HG03045 (cell line): ENCODE measurements around the gene NACAD.

Experiments used
- ATAC-seq: cut with Tn5 transposase; IDR thresholded peaks from one replicate; pipeline ENCODE4 v1.9.1; 2021; ENCODE audit warnings: mild to moderate bottlenecking, moderate library complexity; ENCODE audit not compliant: unreplicated experiment

The NACAD gene

GRCh38 chr7:45098983-45099839 is 10.4 kb upstream of the NACAD start:
- ATAC-seq, result no peak

- ATAC-seq, result no peak
These were observed 4.1 kb upstream of the NACAD start for GRCh38 chr7:45092931-45093235.

GRCh38 chr7:45092100-45092930 is 3.5 kb upstream of the NACAD start:
- no peak for ATAC-seq

- no peak for ATAC-seq
These were observed 647 bp upstream of the NACAD start for GRCh38 chr7:45089341-45089891.

GRCh38 chr7:45088146-45088701 is 545 bp downstream of the NACAD start:
- ATAC-seq, result no peak

- ATAC-seq, result no peak
These were observed 1.2 kb downstream of the NACAD start for GRCh38 chr7:45087301-45088145.

- no peak for ATAC-seq
These were observed 2.3 kb downstream of the NACAD start for GRCh38 chr7:45086331-45087065.

GRCh38 chr7:45085619-45086200 is 3.1 kb downstream of the NACAD start:
- no peak for ATAC-seq

- no peak for ATAC-seq
These were observed 3.7 kb downstream of the NACAD start for GRCh38 chr7:45084901-45085618.

GRCh38 chr7:45084336-45084735 is 4.4 kb downstream of the NACAD start:
- no peak for ATAC-seq

GRCh38 chr7:45082831-45083331 is 5.9 kb downstream of the NACAD start:
- no peak for ATAC-seq

GRCh38 chr7:45082031-45082830 is 6.5 kb downstream of the NACAD start:
- no peak for ATAC-seq

GRCh38 chr7:45081670-45081974 is 7.1 kb downstream of the NACAD start:
- no peak for ATAC-seq

GRCh38 chr7:45080958-45081669 is 7.7 kb downstream of the NACAD start:
- no peak for ATAC-seq

- ATAC-seq, result no peak
These were observed 8.4 kb downstream of the NACAD start for GRCh38 chr7:45080265-45080957.

GRCh38 chr7:45078125-45078681 is 10.6 kb downstream of the NACAD start:
- no peak for ATAC-seq

GRCh38 chr7:45077579-45077978 is 11.2 kb downstream of the NACAD start:
- no peak for ATAC-seq
